CD8-positive, alpha-beta memory T cell (primary cell): ENCODE results near the gene DCP1A. TPM values are rescaled to one million over a fixed set of nuclear protein-coding genes. Genes with fewer than 3 reads are reported as not detected.

Source experiments
- CTCF ChIA-PET: fragments of 350-600 bp; sonication (Branson Sonifier 250); formaldehyde crosslinking; loops from one replicate; lab custom pipeline; 2021; ENCODE audit warnings: antibody characterized with exemption; lab: Charles Lee
- POLR2A ChIA-PET: fragments of 350-600 bp; sonication (Branson Sonifier 250); formaldehyde crosslinking; loops from one replicate; lab custom pipeline; 2021; ENCODE audit warnings: antibody characterized with exemption; lab: Charles Lee
- DNase-seq, 5 donors: peaks; one replicate each; pipeline versions ENCODE4 v3.0.0 to v3.0.0-alpha.2; 2020 to 2022; ENCODE audit warnings: mixed read lengths in 1 of 5
- H3K27ac ChIP-seq: one replicate; pipeline ENCODE4 v1.7.0; 2013; ENCODE audit warnings: low read depth, mild to moderate bottlenecking, low read length, moderate library complexity
- H3K27me3 ChIP-seq: 2 replicates; pipeline ENCODE4 v1.7.0; 2013; ENCODE audit warnings: low read length, mild to moderate bottlenecking; ENCODE audit not compliant: insufficient read depth, poor library complexity, severe bottlenecking
- H3K36me3 ChIP-seq: 2 replicates; pipeline ENCODE4 v1.7.0; 2013; ENCODE audit warnings: mild to moderate bottlenecking, low read length, moderate library complexity; ENCODE audit not compliant: insufficient read depth
- H3K4me1 ChIP-seq: 2 replicates; pipeline ENCODE4 v1.7.0; 2013; ENCODE audit warnings: mild to moderate bottlenecking, low read length, moderate library complexity; ENCODE audit not compliant: insufficient read depth
- H3K4me3 ChIP-seq: 2 replicates; pipeline ENCODE4 v1.7.0; 2013; ENCODE audit warnings: mild to moderate bottlenecking, low read length
- H3K9me3 ChIP-seq: 2 replicates; pipeline ENCODE4 v1.7.0; 2013; ENCODE audit warnings: mild to moderate bottlenecking, low read length
- H3K27ac Mint-ChIP-seq, 8 donors: one replicate each; pipeline ENCODE4 v1.8.0; 2020 to 2021; ENCODE audit warnings: mixed read lengths in 8 of 8, mild to moderate bottlenecking in 6 of 8, inconsistent platforms in 3 of 8, moderate library complexity in 3 of 8
- H3K27me3 Mint-ChIP-seq, 2 donors: one replicate each; pipeline ENCODE4 v1.8.0; 2020 to 2021; ENCODE audit warnings: mixed read lengths in 2 of 2, mild to moderate bottlenecking in 1 of 2, moderate library complexity in 1 of 2
- H3K36me3 Mint-ChIP-seq, 3 donors: one replicate each; pipeline ENCODE4 v1.8.0; 2020 to 2021; ENCODE audit warnings: mixed read lengths in 3 of 3, inconsistent platforms in 1 of 3, mild to moderate bottlenecking in 1 of 3
- H3K4me1 Mint-ChIP-seq, 3 donors: one replicate each; pipeline ENCODE4 v1.8.0; 2020 to 2021; ENCODE audit warnings: mixed read lengths in 3 of 3, inconsistent platforms in 1 of 3, mild to moderate bottlenecking in 1 of 3
- H3K4me3 Mint-ChIP-seq, 7 donors: one replicate each; pipeline ENCODE4 v1.8.0; 2020 to 2021; ENCODE audit warnings: mixed read lengths in 7 of 7, mild to moderate bottlenecking in 6 of 7, moderate library complexity in 4 of 7, inconsistent platforms in 2 of 7
- H3K9me3 Mint-ChIP-seq, 5 donors: one replicate each; pipeline ENCODE4 v1.8.0; 2020 to 2022; ENCODE audit warnings: mixed read lengths in 5 of 5, mild to moderate bottlenecking in 3 of 5, moderate library complexity in 2 of 5, inconsistent platforms in 1 of 5
- polyA plus RNA-seq: library from polyadenylated mRNA; unstranded; fragments of 300-500 nt; fragmentation: Illumina TruSeq; gene quantifications from one replicate; pipeline ENCODE4 v1.2.3, GENCODE V29; 2021
- total RNA-seq, 2 experiments: library from RNA; stranded (reverse); gene quantifications; one replicate each; pipeline ENCODE4 v1.2.3, GENCODE V29; 2021

Gene DCP1A
- total and polyA plus RNA-seq, 3 experiments from 2014 or later: 40.1 to 82.4 (median 40.2) TPM

- Mint-ChIP-seq H3K4me1 (no peaks in the 10 kb centered on the region), H3K4me3 (peak overlapping the region in 1 of 7 donors; percentile 23), H3K36me3 (no peaks in the 10 kb centered on the region), H3K27me3 (peaks cover 0 to 1% of the 10 kb centered on the region in 2 donors), H3K27ac (peak overlapping the region in 1 of 8 donors; percentile 54), H3K9me3 (no peaks in the 10 kb centered on the region)
- Histone ChIP-seq H3K27ac (no peak overlapping the region), H3K36me3 (no peaks in the 10 kb centered on the region), H3K4me3 (no peak overlapping the region), H3K4me1 (no peaks in the 10 kb centered on the region), H3K27me3 (no peaks in the 10 kb centered on the region), H3K9me3 (no peaks in the 10 kb centered on the region)
- ChIA-PET CTCF (no interaction called here), POLR2A (no interaction called here)
- DNase-seq: no peak
These were observed 83.4 kb downstream of the DCP1A start for GRCh38 chr3:53263907-53264306.

GRCh38 chr3:53261712-53262111 is 85.6 kb downstream of the DCP1A start:
- no peak overlapping the region for H3K27ac ChIP-seq
- H3K36me3 ChIP-seq: no peaks in the 10 kb centered on the region
- CTCF ChIA-PET: interaction anchor here (1.4 kb wide), 1 partner anchor 12 kb away, joined by 3 read pairs; no protein-coding TSS in a partner anchor
- no peaks in the 10 kb centered on the region for H3K9me3 ChIP-seq
- DNase-seq: no peak
- no peaks in the 10 kb centered on the region for H3K27me3 ChIP-seq
- POLR2A ChIA-PET: no interaction called here
- H3K4me1 Mint-ChIP-seq: no peaks in the 10 kb centered on the region
- no peak overlapping the region for H3K27ac Mint-ChIP-seq
- H3K36me3 Mint-ChIP-seq: no peaks in the 10 kb centered on the region
- H3K27me3 Mint-ChIP-seq: peaks cover 0 to 1% of the 10 kb centered on the region in 2 donors
- H3K4me3 ChIP-seq: no peak overlapping the region
- no peaks in the 10 kb centered on the region for H3K4me1 ChIP-seq
- H3K4me3 Mint-ChIP-seq: no peak overlapping the region
- no peaks in the 10 kb centered on the region for H3K9me3 Mint-ChIP-seq

- no peak for DNase-seq
- no peaks in the 10 kb centered on the region for H3K36me3 ChIP-seq
- no peak overlapping the region for H3K27ac ChIP-seq
- peaks cover 0 to 3% (median 0%) of the 10 kb centered on the region in 3 donors for H3K4me1 Mint-ChIP-seq
- H3K4me1 ChIP-seq: no peaks in the 10 kb centered on the region
- H3K9me3 ChIP-seq: no peaks in the 10 kb centered on the region
- H3K27me3 ChIP-seq: no peaks in the 10 kb centered on the region
- ChIA-PET POLR2A (no interaction called here), CTCF (interaction anchor here (1.4 kb wide), 1 partner anchor 13 kb away, joined by 3 read pairs; no protein-coding TSS in a partner anchor)
- H3K27me3 Mint-ChIP-seq: peaks cover 0 to 1% of the 10 kb centered on the region in 2 donors
- peaks cover 0 to under 1% (median 0%) of the 10 kb centered on the region in 3 donors for H3K36me3 Mint-ChIP-seq
- H3K4me3 ChIP-seq: no peak overlapping the region
- H3K4me3 Mint-ChIP-seq: no peak overlapping the region
- no peaks in the 10 kb centered on the region for H3K9me3 Mint-ChIP-seq
- peak overlapping the region in 1 of 8 donors; percentile 87 for H3K27ac Mint-ChIP-seq
These were observed 87.0 kb downstream of the DCP1A start for GRCh38 chr3:53260286-53260785.

- Histone ChIP-seq H3K4me1 (peaks cover under 1% of the 10 kb centered on the region), H3K27me3 (no peaks in the 10 kb centered on the region), H3K4me3 (no peak overlapping the region), H3K9me3 (no peaks in the 10 kb centered on the region), H3K27ac (no peak overlapping the region), H3K36me3 (no peaks in the 10 kb centered on the region)
- H3K36me3 Mint-ChIP-seq: peaks cover 0 to 6% (median 0%) of the 10 kb centered on the region in 3 donors
- H3K27me3 Mint-ChIP-seq: peaks cover 0 to 1% of the 10 kb centered on the region in 2 donors
- ChIA-PET POLR2A (no interaction called here), CTCF (interaction anchor here (1.6 kb wide), 1 partner anchor 26 kb away, joined by 3 read pairs; no protein-coding TSS in a partner anchor)
- H3K27ac Mint-ChIP-seq: peak overlapping the region in 2 of 8 donors; percentile 12 to 87
- H3K4me3 Mint-ChIP-seq: peak overlapping the region in 1 of 7 donors; percentile 51
- no peak for DNase-seq
- H3K9me3 Mint-ChIP-seq: no peaks in the 10 kb centered on the region
- peaks cover 2 to 7% (median 6%) of the 10 kb centered on the region in 3 donors for H3K4me1 Mint-ChIP-seq
These were observed 87.7 kb downstream of the DCP1A start for GRCh38 chr3:53259427-53260259.

GRCh38 chr3:53258600-53259426 is 88.5 kb downstream of the DCP1A start:
- Mint-ChIP-seq H3K27me3 (peaks cover 0 to 1% of the 10 kb centered on the region in 2 donors), H3K4me3 (peak overlapping the region in 1 of 7 donors; percentile 77), H3K36me3 (peaks cover 0 to 6% (median 0%) of the 10 kb centered on the region in 3 donors), H3K4me1 (peaks cover 10 to 15% (median 15%) of the 10 kb centered on the region in 3 donors), H3K27ac (peak overlapping the region in 1 of 8 donors; percentile 47), H3K9me3 (no peaks in the 10 kb centered on the region)
- Histone ChIP-seq H3K27me3 (no peaks in the 10 kb centered on the region), H3K4me1 (peaks cover 9% of the 10 kb centered on the region), H3K36me3 (no peaks in the 10 kb centered on the region), H3K27ac (no peak overlapping the region), H3K4me3 (no peak overlapping the region), H3K9me3 (no peaks in the 10 kb centered on the region)
- DNase-seq: no peak
- POLR2A ChIA-PET: no interaction called here
- CTCF ChIA-PET: interaction anchor here (1.6 kb wide), 1 partner anchor 27 kb away, joined by 3 read pairs; no protein-coding TSS in a partner anchor

- Histone ChIP-seq H3K4me1 (peaks cover 20% of the 10 kb centered on the region), H3K27ac (no peak overlapping the region), H3K4me3 (no peak overlapping the region), H3K27me3 (no peaks in the 10 kb centered on the region), H3K9me3 (no peaks in the 10 kb centered on the region), H3K36me3 (no peaks in the 10 kb centered on the region)
- Mint-ChIP-seq H3K27ac (peak overlapping the region in 1 of 8 donors; percentile 8), H3K36me3 (peaks cover 0 to 6% (median 0%) of the 10 kb centered on the region in 3 donors), H3K4me3 (peak overlapping the region in 5 of 7 donors; percentile 19 to 83 (median 77)), H3K4me1 (peaks cover 18 to 29% (median 27%) of the 10 kb centered on the region in 3 donors), H3K27me3 (peaks cover 0 to 1% of the 10 kb centered on the region in 2 donors), H3K9me3 (no peaks in the 10 kb centered on the region)
- DNase-seq: no peak
- POLR2A ChIA-PET: interaction anchor here (0.5 kb wide), 1 partner anchor 1757 kb away, joined by 7 read pairs; no protein-coding TSS in a partner anchor
- CTCF ChIA-PET: interaction anchor here (0.9 kb wide), 1 partner anchor 18 kb away, joined by 4 read pairs; no protein-coding TSS in a partner anchor
These were observed 89.9 kb downstream of the DCP1A start for GRCh38 chr3:53257465-53257864.

- H3K27ac ChIP-seq: no peak overlapping the region
- Mint-ChIP-seq H3K9me3 (no peaks in the 10 kb centered on the region), H3K27me3 (peaks cover 0 to 1% of the 10 kb centered on the region in 2 donors), H3K36me3 (peaks cover 0 to 6% (median 0%) of the 10 kb centered on the region in 3 donors), H3K4me1 (peaks cover 22 to 35% (median 33%) of the 10 kb centered on the region in 3 donors), H3K27ac (peak overlapping the region in 2 of 8 donors; percentile 4 to 81), H3K4me3 (peak overlapping the region; percentile 20 to 97 (median 85))
- H3K4me3 ChIP-seq: no peak overlapping the region
- ChIA-PET POLR2A (interaction anchor here (0.5 kb wide), 1 partner anchor 1756 kb away, joined by 7 read pairs; no protein-coding TSS in a partner anchor), CTCF (no interaction called here)
- no peak for DNase-seq
- H3K36me3 ChIP-seq: no peaks in the 10 kb centered on the region
- peaks cover 26% of the 10 kb centered on the region for H3K4me1 ChIP-seq
- H3K27me3 ChIP-seq: no peaks in the 10 kb centered on the region
- H3K9me3 ChIP-seq: no peaks in the 10 kb centered on the region
These were observed 90.7 kb downstream of the DCP1A start for GRCh38 chr3:53256704-53257055.
